ENCODE measurements around the gene GMDS.
"Not testable (repeated sequence)": the region's sequence is repeated elsewhere in the genome, so short reads cannot be mapped to it uniquely, and the experiment has no call there.

The GMDS gene

DNA sequence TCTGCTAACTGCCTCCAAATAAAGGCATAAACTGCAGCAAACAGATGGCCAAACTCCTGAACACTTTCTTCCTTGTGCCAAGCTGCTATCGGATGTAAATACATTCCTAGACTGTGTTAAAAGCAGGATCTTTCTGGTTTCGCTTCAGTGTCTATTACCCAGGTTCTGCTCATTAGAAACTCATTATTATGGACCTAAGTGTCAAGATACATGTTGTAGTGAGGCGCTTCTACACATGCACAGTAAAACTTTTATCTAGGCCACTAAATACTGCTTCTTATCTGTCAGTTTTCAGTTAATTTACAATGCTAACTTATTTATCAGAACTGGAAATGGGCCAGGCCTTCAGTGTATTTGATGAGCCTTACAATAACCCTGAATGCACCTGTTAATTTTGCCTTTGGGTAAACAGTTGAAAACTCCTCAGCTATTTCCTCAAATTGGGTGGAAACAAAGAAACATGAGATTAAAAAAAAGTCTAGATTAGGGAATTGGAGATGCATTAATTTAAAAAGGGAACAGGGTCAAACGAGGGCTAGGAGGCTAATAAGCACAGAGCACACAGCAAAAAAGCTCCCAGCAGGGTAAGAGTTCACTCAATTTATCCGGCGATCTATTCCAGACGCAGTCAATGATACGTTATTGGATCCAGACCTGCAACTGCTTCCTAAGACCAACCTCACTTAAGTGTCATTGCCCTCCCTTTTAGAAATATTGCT lies 395.1 kb downstream of the GMDS start:
- peak in 1 of 2 experiments; percentile 27 for DNase-seq

DNA sequence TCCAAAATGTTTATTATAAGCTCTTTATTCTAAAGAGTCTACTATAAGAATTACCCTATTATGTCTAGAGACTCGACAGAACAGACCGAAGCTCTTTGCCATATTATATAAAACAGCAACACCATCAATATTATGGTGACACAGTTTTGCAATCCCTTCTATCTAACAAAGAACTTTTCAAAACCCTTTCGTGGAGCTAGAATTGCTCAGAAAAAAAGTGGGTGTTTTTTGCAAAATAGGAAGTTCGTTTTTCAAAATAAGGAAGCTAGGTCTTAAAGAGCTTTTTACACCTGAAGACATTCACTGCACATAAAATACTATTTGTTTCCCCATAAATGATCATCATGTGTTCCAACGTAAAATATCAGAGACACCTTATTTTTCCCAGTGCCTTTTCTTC lies 395.7 kb downstream of the GMDS start:
- no peak for DNase-seq

DNA sequence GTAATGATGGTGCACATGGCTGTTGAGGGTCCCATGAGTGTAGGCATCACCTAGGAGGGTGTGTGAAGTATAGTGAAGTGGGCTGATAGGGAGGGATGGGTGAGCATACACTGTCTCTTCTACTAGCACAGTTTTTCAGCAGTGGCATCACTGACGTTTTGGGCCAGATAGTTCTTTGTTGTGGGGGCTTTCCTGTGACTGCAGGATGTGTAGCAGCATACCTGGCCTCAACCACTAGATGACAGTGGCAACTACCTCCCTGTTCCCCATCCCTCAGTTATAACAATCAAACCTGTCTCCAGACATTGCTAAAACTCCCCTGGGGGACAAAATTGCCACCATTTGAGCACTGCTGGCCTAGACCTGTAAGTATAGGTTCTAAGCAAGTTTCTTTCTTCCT lies 396.7 kb downstream of the GMDS start:
- no peak for DNase-seq

DNA sequence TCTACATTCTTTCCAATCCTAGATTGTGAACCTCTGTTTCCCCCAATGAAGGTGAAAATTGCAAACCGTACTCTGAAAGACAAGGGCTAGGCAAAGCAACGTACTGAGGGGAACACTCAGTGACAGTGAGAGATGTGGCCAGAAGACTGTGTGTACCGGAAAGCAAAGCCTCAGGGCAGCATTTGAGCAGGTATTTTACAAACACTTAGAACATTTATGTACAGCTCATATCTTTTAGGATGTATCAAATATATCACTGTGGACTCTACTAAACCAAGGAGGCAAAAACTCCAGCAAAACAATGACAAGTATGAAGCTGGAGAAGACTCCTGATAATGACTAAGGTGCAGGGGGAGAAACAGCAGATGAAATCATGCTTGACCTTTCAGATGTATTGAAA lies 398.8 kb downstream of the GMDS start:
- no peak for DNase-seq

DNA sequence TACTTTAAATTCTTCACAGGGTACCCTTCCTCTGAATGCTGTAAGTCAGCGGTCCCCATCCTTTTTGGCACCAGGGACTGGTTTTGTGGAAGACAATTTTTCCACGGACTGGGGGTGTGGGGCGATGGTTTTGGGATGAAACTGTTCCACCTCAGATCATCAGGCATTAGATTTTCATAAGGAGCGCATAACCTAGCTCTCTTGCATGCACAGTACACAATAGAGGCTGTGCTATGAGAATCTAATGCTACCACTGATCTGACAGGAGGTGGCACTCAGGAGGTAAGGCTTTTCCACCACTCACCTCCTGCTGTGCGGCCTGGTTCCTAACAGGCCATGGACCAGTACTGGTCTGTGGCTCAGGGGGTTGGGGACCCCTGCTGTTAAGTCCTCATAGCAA lies 399.9 kb downstream of the GMDS start:
- not testable (repeated sequence) for DNase-seq

DNA sequence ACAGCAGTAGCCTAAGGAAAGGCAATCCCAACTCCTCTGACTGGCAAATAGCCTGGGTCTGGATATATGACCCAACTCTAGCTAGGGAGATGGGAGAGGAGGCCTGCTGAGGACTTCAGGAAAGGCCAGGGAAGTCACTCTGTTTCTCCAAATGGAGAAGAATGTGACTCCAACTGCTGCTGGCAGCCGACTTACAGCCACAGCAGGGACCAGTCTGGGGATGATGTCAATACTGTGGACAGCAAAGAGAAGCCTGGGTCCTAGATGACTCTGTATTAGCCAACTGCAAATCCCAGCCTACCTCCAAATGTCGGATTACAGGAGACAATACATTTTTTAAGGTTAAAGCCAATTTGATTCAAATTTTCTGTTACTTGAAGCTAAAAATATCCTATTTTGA lies 403.1 kb downstream of the GMDS start:
- no peak for DNase-seq

DNA sequence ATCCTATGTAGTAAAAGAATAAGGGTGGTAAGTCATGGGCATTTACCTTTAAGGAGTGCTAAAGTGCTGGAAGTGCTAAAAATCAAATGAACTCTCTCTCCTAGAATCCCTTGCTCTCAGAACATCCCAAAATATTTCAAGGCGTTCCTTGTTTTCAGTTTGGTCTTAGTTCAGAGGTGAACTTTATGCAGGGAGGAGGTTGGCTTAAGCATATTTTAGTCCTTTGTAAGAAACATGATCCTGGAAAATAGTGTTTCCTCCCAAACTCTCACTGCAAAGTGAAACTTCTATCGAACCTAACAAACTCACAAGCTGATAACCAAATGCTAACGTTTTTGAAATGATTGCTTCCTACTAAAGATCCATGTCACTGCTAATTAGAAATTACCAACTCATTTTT lies 404.3 kb downstream of the GMDS start:
- DNase-seq: no peak

DNA sequence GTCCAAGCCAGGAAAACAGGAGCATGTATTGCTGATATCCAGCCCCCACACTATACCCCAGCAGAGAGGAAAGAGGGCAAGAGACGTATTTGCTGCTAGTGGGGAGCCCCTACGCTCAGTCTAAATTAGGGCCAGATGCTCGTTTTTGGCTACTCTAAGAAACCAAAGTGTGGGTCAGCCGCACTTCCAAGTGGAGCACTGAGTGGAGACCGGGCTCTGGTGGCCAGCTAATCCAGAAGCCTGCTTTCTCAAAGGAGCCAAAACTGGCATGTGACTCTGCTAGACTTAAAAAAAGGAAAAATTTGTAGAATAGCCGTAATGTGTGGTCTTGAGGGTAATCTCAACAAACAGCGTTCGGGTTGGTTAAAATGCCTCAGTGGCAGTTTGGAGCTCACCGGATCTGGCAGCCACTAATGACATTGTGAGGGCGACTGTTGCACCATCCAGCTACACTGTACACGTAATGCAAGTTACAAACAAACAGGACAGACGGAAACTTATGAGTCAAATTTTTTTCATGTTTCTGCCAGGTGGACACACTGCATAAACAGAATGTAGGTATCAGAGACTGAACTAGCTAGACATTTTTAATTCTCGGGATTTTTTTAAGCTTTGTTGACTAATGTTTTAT lies 404.8 kb downstream of the GMDS start:
- no peak for DNase-seq

DNA sequence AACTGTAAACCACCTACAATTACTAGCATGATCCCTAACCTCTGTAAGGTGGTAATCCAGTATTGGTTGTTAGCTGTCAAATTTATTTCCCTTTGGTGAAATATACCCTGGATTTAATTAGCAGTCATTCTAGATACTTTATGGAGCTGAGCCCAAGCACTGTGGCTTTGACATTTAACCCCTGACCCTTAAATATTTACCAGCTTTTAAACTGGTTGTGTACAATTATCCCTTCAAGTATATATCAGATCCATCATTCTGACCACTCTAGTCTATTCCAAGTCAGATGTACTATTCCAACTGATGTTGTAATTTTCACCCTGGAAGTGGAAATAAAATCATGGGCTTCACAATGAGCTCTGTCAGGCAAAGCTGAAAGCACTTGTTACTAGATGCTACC lies 406.0 kb downstream of the GMDS start:
- no peak for DNase-seq

DNA sequence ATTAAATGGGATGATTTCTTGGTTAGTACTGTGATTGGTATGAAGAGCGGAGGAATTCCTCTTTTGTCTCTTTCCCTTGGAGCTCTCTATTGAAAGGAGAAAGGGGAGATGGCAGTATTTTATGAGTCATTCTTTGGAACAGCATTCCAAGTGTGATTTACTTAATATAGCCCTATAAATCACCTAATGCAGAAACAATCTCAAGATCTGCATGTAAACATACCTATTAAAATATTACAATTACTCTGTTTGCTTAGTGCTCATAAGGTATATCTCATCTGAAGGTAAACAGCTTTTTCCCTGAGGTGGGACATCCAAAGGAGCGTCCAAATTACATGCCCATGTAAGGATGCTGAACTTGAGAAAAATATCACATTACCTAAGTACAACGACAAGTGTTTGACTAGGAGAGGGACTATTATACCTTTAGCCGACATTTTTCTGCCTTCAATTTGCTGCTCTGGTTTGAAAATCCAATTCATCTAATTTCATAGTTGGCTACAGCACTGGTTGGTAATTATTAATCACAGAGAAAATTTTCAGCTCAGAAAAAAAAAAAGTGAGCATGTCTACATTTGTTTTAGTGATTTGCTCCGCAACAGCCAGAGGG lies 406.7 kb downstream of the GMDS start:
- DNase-seq: no peak

DNA sequence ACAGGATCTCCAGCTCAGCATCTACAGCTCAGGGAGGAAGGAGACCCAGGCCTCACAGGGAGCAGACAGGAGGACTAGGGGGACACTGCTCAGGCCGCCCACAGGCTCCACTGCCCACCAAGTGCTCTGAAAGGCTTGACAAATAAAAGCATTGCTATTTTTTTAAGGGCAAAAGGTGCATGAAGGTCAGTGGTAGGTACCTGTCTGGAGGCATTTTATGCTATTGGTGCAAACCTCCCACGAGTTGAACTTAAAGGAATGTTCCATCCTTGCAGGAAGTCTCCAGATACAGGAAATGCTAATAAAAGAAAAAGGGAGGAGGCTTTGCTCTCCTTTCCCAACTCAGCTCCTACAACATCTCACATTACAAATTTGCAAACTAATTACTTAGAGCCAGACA lies 407.6 kb downstream of the GMDS start:
- DNase-seq: no peak

DNA sequence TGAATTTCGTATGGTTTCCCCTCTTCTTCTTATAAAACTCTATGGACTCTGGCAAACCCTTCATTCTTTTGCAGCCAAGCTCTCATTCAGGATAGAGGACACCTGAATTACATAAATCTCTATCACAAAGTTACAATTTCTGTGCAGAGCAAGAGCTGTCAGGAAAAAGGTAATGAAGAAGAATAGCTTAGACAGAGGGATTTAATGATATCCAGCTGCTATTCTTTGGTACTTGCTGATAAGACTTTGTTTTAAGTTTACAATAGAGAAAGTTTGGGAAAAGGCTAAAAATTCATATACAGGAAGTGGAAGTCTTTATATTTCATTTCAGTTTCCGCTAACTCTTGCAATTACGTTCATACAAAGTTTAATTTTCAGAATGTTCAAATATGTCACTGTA lies 408.7 kb downstream of the GMDS start:
- no peak for DNase-seq

DNA sequence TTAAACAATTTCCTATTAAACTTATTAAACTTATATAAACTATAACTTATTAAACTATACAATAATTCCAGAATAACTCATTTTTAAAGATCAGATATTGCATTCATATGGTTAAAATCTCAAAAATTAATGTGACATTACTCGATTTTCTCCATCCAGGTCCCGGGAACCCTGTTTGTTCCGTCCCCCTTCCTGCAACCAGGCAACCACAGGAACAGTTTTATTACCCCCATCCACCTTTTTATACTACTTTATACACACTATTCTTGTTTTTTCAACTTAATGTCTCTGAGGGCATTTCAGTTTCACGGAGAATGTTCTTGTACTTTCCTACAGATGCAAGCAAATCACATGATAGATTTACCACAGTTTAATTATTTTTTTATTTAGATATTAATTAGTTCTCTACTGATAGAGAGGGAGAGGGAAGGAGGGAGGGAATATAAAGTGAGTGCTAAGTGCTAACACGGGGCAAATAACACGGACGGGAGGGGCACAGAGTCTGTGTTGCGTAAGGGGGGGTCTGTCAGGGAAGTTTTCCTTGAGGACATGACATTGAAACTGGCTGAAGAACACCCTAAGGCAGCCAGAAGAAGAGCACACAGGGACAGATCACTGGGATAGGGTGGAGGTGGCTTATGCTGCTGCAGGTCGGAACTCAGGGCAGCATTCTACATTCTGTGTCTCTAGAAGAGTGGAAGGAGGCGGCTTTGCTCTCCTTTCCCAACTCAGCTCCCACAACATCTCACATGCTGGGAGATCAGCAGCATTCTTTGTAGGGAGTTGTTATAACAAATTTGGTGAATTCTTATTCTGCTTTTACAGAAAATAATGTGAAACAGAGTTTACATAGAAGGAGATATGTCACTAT lies 410.5 kb downstream of the GMDS start:
- DNase-seq: no peak

DNA sequence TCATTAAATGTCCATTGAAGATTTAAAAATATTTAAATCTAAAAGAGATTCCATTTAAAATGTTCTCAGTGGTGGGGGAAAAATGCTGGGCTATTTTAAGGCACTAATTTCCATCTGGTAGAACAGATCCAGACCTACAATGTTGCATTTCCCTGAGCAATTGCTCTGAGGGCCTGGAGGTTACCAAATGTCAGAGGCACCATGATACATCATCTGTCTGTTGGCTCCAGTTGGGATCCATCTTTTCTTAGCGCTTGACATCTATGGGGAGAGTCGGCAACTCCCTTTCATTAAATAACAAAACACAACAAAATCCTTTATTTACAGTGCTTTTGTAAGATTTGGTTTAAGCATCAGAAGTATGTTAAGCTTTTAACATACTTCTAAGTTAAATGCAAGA lies 411.2 kb downstream of the GMDS start:
- DNase-seq: no peak

DNA sequence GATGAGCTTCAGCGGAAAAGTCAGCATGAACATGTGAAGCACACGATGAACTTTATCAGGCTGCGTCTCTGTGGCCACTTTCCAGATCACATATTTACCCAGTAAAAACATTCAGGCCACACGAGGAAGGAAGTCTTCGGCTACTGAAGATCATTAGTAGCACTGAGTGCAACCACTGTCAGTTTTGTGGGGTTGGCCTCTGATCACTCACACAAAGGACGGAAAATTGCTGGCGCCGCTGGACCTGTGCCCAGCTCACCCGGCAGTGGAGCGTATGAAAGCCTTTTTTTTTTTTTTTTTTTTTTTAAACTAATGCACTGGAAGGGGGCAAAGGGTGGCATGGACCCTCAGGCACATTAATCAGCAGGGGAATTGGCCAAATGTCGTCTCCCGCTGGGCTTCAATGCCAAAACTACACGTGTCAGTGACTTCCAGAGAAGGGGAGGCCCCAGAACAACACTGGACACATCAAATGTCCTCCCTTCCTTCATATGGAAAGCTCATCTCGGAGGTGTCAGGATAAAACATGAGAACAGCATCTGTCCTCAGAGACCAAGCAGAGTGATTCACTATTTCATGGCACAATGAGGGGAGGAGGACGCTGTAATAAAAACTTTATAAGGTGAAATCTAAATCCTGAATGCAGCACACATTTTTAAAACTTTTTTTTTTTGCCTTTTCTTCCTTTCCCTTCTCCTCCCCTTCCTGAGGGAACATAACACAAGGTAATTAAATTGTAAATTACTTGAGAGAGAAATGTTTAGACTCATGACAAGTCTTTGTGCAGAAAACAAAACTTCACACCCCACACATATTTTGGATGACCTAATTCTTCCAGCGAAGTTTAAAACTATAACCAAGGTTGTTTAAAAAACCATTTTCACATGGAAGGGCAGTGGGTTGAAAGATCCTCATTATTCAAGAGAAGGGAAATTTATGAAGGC lies 412.3 kb downstream of the GMDS start:
- DNase-seq: peak in 1 of 2 experiments; percentile 35

DNA sequence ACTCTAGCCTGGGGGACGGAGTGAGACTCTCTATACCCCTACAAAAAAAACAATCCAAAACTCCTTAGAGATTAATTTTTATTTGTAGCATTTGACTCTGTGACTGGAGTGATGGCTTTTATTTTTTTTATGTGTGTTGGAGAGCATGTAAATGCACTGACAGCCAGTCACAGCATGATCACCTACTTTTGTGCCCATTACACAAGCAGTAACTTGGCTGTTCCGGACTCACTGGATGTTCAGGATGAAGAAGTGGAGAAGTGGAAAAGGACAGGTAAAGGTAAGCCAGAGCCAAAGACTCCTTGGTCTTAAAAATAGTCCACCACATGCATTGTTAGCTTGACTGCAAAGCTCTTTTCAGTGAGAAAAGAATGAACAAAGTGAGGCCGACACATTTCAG lies 413.0 kb downstream of the GMDS start:
- no peak for DNase-seq

DNA sequence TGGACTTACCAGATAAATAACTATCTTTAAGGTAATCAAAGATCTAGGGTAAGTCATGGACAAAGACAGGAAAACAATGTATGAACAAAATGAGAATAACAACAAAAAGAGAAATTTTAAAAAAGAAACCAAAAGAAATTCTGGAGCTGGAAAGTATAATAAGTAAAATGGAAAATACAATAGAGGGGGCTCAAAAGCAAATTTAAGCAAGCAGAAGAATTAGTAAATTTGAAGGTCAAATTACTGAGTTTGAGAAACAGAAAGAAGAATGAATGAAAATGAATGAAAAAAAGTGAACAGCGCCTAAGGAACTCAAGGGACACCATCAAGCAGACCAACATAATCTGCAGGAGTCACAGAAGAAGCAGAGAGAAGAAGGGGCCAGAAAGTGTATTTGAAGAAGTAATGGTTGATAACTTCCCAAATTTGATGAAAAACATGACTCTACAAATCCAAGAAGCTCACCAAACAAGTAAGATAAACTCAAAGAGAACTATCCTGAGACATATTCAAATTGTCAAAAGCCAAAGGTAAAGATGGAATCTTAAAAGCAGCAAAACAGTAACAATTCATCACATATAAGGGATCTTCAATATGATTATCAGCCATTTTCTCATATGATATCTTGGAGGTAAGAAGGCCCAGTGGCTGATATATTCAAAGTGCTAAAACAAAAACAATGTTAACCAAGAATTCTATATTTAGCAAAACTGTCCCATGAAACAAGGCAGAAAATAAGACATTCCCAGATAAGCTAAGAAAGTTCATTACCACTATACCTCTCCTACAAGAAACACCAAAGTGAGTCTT lies 417.2 kb downstream of the GMDS start:
- no peak for DNase-seq

DNA sequence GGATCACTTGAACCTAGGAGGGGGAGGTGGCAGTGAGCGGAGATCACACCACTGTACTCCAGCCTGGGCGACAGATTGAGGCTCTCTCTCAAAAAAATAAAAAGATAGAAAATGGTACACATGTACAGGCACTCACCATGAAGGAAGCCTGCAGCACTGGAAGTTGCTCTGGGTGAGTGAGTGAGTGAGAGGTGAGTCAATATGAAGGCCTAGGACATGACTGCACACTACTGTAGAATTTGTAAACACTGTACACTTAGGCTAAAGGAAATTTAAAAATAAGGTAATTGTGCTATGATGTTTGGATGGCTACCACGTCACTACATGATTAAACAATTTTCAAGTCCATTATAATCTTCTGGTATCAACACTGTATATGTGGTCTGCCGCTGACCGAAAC lies 419.5 kb downstream of the GMDS start:
- DNase-seq: no peak

DNA sequence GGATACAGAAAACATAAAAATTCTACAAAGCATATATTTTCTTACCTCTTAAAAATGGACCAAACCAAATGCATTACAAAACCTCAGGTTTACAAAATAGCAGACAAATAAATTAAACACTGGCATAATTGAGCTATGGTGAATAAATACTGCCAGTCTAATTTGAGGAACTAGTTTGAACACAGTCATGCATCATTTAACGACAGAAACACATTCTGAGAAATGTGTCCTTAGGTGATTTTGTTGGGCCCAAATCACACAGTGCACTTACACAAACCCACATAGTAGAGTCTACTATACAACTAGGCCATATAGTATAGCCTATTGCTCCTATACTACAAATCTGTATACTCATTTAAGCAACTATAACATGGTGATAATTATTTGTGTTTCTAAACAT lies 420.1 kb downstream of the GMDS start:
- DNase-seq: no peak

DNA sequence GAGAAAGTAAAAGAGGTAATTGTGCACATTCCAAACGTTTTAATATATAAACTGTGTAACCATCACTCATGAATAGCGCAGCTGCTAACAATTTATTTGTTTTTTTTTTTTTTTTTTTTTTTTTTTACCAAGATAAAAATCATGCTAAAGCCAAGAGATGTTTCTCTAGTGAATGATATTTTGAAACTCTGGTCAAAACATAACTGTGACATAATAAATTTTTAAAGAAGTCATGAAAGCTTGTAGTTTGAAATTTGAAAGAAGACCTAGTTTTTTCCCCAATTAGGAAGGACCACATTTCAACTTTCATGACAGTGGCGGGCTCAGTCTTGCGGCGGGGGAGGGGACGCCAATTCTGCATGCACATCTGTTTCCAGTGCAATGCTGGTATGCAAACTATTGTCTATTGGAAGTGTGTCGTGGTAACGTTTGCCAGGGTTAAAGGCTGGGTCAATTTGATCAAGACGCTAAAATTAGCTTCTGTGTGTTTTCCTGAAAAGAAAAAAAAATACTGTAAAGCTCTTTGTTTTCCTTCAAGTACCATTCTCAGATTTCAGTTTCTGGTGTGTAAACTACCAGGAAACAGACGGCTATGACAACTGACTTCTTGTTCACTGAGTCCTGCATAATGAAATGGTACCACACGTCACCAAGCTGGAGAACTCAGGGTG lies 423.8 kb downstream of the GMDS start:
- DNase-seq: no peak

DNA sequence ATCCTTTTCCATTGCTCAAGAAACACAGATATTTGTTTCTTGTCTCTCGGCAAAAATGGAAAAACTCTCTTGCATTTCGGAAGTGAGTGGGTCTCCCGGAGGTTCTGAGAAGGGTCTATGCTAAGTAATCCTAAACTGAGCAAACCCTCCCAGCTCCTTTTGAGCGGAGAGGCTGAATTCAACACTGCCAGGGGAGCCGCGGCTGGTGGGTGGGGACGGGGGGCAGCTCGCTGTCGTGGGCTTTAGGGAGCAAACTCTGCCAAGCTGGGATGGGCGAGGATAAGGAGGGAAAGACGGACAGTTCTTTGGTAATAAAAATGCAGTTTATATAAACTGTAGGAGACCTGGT lies 424.3 kb downstream of the GMDS start:
- no peak for DNase-seq

All from NCI-H446 (cell line).